Esophagus squamous epithelium (tissue), 4 donors: Measurements from ENCODE around the gene CDYL.

ENCODE experiments used
- POLR2A ChIP-seq, 4 donors: fragments of 450-650 bp; IDR thresholded peaks; one replicate each; pipeline ENCODE4 v1.6.1; 2017; ENCODE audit warnings: antibody characterized with exemption in 4 of 4, mild to moderate bottlenecking in 4 of 4, moderate library complexity in 3 of 4
- TF ChIP-seq, protein P1 (sequence below), 6 experiments: fragments of 450-650 bp in 4 of 6; fragments of 200-600 bp in 2 of 6; sonication (generic) in 2 of 6; IDR thresholded peaks; one replicate each; pipeline ENCODE4 v1.5.1; 2016 to 2019; ENCODE audit warnings: antibody characterized with exemption in 6 of 6, mild to moderate bottlenecking in 4 of 6, moderate library complexity in 4 of 6

DNA sequence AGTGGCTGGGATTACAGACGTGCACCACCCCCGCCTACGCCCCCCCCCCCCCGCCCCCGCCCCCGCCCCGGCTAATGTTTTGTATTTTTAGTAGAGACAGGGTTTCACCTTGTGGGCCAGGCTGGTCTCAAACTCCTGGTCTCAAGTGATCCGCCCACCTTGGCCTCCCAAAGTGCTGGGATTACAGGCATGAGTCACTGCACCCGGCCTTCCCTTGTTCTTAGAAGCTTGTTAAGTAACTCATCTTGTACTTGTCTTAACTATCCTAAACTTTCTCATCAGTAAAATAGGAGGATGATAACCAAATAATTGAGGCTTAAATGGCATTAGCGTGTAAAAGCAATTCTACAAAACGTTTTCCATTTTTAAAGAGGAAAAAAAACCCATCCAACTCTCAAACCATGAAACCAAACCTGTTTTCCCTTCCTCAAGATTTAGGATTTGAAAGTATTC, 4.2 kb downstream of the CDYL start:
- no peak for TF ChIP-seq POLR2A (IDR thresholded peaks at IDR 0.05)
- TF ChIP-seq, protein P1, sequence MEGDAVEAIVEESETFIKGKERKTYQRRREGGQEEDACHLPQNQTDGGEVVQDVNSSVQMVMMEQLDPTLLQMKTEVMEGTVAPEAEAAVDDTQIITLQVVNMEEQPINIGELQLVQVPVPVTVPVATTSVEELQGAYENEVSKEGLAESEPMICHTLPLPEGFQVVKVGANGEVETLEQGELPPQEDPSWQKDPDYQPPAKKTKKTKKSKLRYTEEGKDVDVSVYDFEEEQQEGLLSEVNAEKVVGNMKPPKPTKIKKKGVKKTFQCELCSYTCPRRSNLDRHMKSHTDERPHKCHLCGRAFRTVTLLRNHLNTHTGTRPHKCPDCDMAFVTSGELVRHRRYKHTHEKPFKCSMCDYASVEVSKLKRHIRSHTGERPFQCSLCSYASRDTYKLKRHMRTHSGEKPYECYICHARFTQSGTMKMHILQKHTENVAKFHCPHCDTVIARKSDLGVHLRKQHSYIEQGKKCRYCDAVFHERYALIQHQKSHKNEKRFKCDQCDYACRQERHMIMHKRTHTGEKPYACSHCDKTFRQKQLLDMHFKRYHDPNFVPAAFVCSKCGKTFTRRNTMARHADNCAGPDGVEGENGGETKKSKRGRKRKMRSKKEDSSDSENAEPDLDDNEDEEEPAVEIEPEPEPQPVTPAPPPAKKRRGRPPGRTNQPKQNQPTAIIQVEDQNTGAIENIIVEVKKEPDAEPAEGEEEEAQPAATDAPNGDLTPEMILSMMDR (IDR thresholded peaks at IDR 0.05): no peak
